Transverse colon (tissue), 4 donors: Measurements from ENCODE around the gene TEX13A. TPM values are rescaled to one million over a fixed set of nuclear protein-coding genes. Genes with fewer than 3 reads are reported as not detected.
"Not testable (repeated sequence)": the region's sequence is repeated elsewhere in the genome, so short reads cannot be mapped to it uniquely, and the experiment has no call there.

Experiments
- DNase-seq: peaks from one replicate; pipeline ENCODE4 v3.0.0-alpha.2; 2019
- H3K27ac ChIP-seq, 4 donors: fragments of 200-600 bp; sonication (generic); 2 replicates each; pipeline ENCODE4 v1.5.1; 2016 to 2018; ENCODE audit warnings: inconsistent platforms in 4 of 4
- H3K27me3 ChIP-seq: fragments of 200-600 bp; sonication (generic); 2 replicates; pipeline ENCODE4 v1.5.1; 2017; ENCODE audit warnings: inconsistent platforms
- H3K36me3 ChIP-seq, 4 donors: fragments of 200-600 bp; sonication (generic); 2 replicates each; pipeline ENCODE4 v1.5.1; 2017 to 2019; ENCODE audit warnings: inconsistent platforms in 4 of 4
- H3K4me1 ChIP-seq, 4 donors: fragments of 200-600 bp; sonication (generic); 2 replicates each; pipeline ENCODE4 v1.5.1; 2017 to 2020; ENCODE audit warnings: inconsistent platforms in 4 of 4
- H3K4me3 ChIP-seq, 4 donors: fragments of 200-600 bp; sonication (generic); 1 replicate in 1 of 4; 2 replicates in 3 of 4; pipeline versions ENCODE4 v1.5.1 to v1.6.1; 2017 to 2019; ENCODE audit warnings: inconsistent platforms in 4 of 4
- H3K9me3 ChIP-seq, 2 donors: fragments of 200-600 bp; sonication (generic); 2 replicates each; pipeline ENCODE4 v1.5.1; 2017 to 2019; ENCODE audit warnings: inconsistent platforms in 2 of 2
- CTCF ChIP-seq, 5 experiments: fragments of 200-600 bp in 3 of 5; fragments of 450-650 bp in 2 of 5; sonication (generic) in 3 of 5; IDR thresholded peaks; 1 replicate in 2 of 5; 2 replicates in 3 of 5; pipeline ENCODE4 v1.5.1; 2016 to 2017; ENCODE audit warnings: antibody characterized with exemption in 5 of 5, inconsistent platforms in 3 of 5, mild to moderate bottlenecking in 2 of 5, moderate library complexity in 1 of 5
- EP300 ChIP-seq: sonication (generic); formaldehyde crosslinking; IDR thresholded peaks from one replicate; pipeline ENCODE4 v1.6.1; 2017; ENCODE audit warnings: antibody characterized with exemption, low read depth
- POLR2A ChIP-seq: fragments of 450-650 bp; IDR thresholded peaks from one replicate; pipeline ENCODE4 v1.6.1; 2016; ENCODE audit warnings: antibody characterized with exemption, mild to moderate bottlenecking, moderate library complexity
- POLR2AphosphoS5 ChIP-seq, 3 donors: sonication (generic); formaldehyde crosslinking; IDR thresholded peaks; one replicate each; pipeline ENCODE4 v1.6.1; 2016; ENCODE audit warnings: antibody characterized with exemption in 3 of 3
- WGBS, 2 donors: methylation state at CpG; one replicate each; pipeline ENCODE4 v1.1.5; 2018; ENCODE audit warnings: low coverage in 1 of 2; 5-methylcytosine and 5-hydroxymethylcytosine counted together
- in situ Hi-C, 4 donors: fragments of 200-750 bp; cut with MboI; loops; one replicate each; pipeline versions ENCODE4 v1.15.0 to v1.15.1; 2017; ENCODE audit warnings: low sequenced_read_pairs in 3 of 4, low pct_ligation_motif_present in 1 of 4, low pct_unique_long_range_greater_than_20kb in 1 of 4
- intact Hi-C: fragments of 100-400 bp; cut with DNase I; formaldehyde crosslinking; loops from one replicate; pipeline ENCODE4 v1.15.1; 2023; ENCODE audit warnings: low total_unique reads
- total RNA-seq, 4 donors: library from RNA; depleted of rRNA; stranded (reverse); fragments of >200 nt; gene quantifications; one replicate each; pipeline ENCODE4 v1.1.0, GENCODE V29; 2016

Gene TEX13A
- total RNA-seq, 4 donors from 2014 or later = not detected

GRCh38 chrX:105241056-105241455 is 20.6 kb upstream of the TEX13A start:
- no peak for TF ChIP-seq POLR2A
- TF ChIP-seq CTCF (IDR thresholded peaks at IDR 0.05) = no peak
- no peak for TF ChIP-seq POLR2AphosphoS5 (IDR thresholded peaks at IDR 0.05)
- TF ChIP-seq EP300 = no peak
- intact Hi-C loops = no loop called here
- Histone ChIP-seq H3K4me1 (no peaks in the 10 kb centered on the region), H3K4me3 (no peak overlapping the region), H3K27ac (no peak overlapping the region), H3K9me3 (no peaks in the 10 kb centered on the region), H3K36me3 (no peaks in the 10 kb centered on the region), H3K27me3 (no peaks in the 10 kb centered on the region)
- in situ Hi-C loops = no loop called here
- WGBS, 2 donors = 61% methylated on average over 2 of the region's 2 CpGs; no CpG with 5 or more reads in 1 of the 2 donors
- no peak for DNase-seq

GRCh38 chrX:105237407-105237806 is 16.9 kb upstream of the TEX13A start:
- in situ Hi-C loops, H3K9me3 ChIP-seq, H3K27ac ChIP-seq, H3K4me1 ChIP-seq, H3K27me3 ChIP-seq, H3K36me3 ChIP-seq, H3K4me3 ChIP-seq, DNase-seq, intact Hi-C loops: not testable (repeated sequence)
- WGBS, 2 donors = 57 to 88% methylated on average over 3 of the region's 3 CpGs

- WGBS, 2 donors = 68% methylated on average over 3 of the region's 3 CpGs; no CpG with 5 or more reads in 1 of the 2 donors
- in situ Hi-C loops = no loop called here
These were observed 8.7 kb upstream of the TEX13A start for GRCh38 chrX:105229146-105229545.

GRCh38 chrX:105228602-105229001 is 8.1 kb upstream of the TEX13A start:
- no peak overlapping the region for H3K27ac ChIP-seq
- intact Hi-C loops (no loop called here), in situ Hi-C loops (no loop called here)
- H3K36me3 ChIP-seq = no peaks in the 10 kb centered on the region
- 30 to 61% methylated on average over 1 to 2 of the region's 2 CpGs for WGBS, 2 donors
- DNase-seq = no peak
- TF ChIP-seq POLR2AphosphoS5 (IDR thresholded peaks at IDR 0.05) (no peak), CTCF (IDR thresholded peaks at IDR 0.05) (no peak), EP300 (no peak), POLR2A (no peak)
- no peaks in the 10 kb centered on the region for H3K9me3 ChIP-seq
- no peaks in the 10 kb centered on the region for H3K4me1 ChIP-seq
- H3K4me3 ChIP-seq = no peak overlapping the region
- no peaks in the 10 kb centered on the region for H3K27me3 ChIP-seq

More at GRCh38 chrX:105229146-105229545, 8.7 kb upstream of the TEX13A start:
- no peak for TF ChIP-seq POLR2A
- TF ChIP-seq POLR2AphosphoS5 (IDR thresholded peaks at IDR 0.05) = no peak
- no peak for TF ChIP-seq EP300
- no peak for TF ChIP-seq CTCF (IDR thresholded peaks at IDR 0.05)
- Histone ChIP-seq H3K9me3 (no peaks in the 10 kb centered on the region), H3K27me3 (no peaks in the 10 kb centered on the region), H3K4me3 (no peak overlapping the region), H3K4me1 (no peaks in the 10 kb centered on the region), H3K36me3 (no peaks in the 10 kb centered on the region), H3K27ac (no peak overlapping the region)
- intact Hi-C loops = no loop called here
- no peak for DNase-seq

GRCh38 chrX:105226499-105226898 is 6.0 kb upstream of the TEX13A start:
- H3K4me3 ChIP-seq = no peak overlapping the region
- WGBS, 2 donors = 70% methylated on average over 5 of the region's 5 CpGs; no CpG with 5 or more reads in 1 of the 2 donors
- H3K27me3 ChIP-seq = no peaks in the 10 kb centered on the region
- H3K27ac ChIP-seq = no peak overlapping the region
- intact Hi-C loops (no loop called here), in situ Hi-C loops (no loop called here)
- no peaks in the 10 kb centered on the region for H3K36me3 ChIP-seq
- no peaks in the 10 kb centered on the region for H3K9me3 ChIP-seq
- DNase-seq = no peak
- TF ChIP-seq POLR2AphosphoS5 (IDR thresholded peaks at IDR 0.05) = no peak
- no peak for TF ChIP-seq EP300
- no peak for TF ChIP-seq CTCF (IDR thresholded peaks at IDR 0.05)
- no peak for TF ChIP-seq POLR2A
- H3K4me1 ChIP-seq = no peaks in the 10 kb centered on the region
